ENCODE measurements around the gene CYP26C1.

DNA sequence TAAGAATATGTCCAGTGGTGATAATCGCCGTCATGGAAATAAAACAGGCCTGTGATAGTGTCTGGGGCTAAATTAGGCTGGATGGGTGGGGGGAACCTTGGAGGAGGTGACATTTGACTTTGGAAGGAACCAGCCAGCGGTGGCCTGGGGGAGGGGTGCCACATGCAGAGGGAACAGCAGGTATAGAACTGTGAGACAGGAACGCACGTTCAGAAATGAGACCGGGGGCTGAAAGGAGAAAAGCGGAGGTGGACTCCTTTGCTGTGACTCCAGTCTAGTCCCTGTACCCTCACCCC is 10.5 kb downstream of the CYP26C1 start:
- TF ChIP-seq, protein P1, sequence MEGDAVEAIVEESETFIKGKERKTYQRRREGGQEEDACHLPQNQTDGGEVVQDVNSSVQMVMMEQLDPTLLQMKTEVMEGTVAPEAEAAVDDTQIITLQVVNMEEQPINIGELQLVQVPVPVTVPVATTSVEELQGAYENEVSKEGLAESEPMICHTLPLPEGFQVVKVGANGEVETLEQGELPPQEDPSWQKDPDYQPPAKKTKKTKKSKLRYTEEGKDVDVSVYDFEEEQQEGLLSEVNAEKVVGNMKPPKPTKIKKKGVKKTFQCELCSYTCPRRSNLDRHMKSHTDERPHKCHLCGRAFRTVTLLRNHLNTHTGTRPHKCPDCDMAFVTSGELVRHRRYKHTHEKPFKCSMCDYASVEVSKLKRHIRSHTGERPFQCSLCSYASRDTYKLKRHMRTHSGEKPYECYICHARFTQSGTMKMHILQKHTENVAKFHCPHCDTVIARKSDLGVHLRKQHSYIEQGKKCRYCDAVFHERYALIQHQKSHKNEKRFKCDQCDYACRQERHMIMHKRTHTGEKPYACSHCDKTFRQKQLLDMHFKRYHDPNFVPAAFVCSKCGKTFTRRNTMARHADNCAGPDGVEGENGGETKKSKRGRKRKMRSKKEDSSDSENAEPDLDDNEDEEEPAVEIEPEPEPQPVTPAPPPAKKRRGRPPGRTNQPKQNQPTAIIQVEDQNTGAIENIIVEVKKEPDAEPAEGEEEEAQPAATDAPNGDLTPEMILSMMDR (IDR thresholded peaks at IDR 0.05 in 2 of 3, conservative IDR thresholded peaks at IDR 0.05 in 1 of 3; ENCODE audit: borderline replicate concordance in 1 of 3, insufficient read depth in 1 of 3, low read depth in 2 of 3, low read length in 2 of 3), result no peak
- TF ChIP-seq EZH2phosphoT487 (IDR thresholded peaks at IDR 0.05; ENCODE audit: borderline replicate concordance) (no peak), ZFX (IDR thresholded peaks at IDR 0.05) (no peak), EZH2 (IDR thresholded peaks at IDR 0.05) (no peak), CEBPB (IDR thresholded peaks at IDR 0.05; ENCODE audit: low read depth) (no peak)

Measured in HCT116 (cell line).